CD4-positive, alpha-beta T cell treated with Interleukin-17A for 1 hour (primary cell): ENCODE data around the gene LAPTM4A.
A peak's percentile ranks its signal among the peaks of the same experiment; 100 is the strongest.
"Not testable (repeated sequence)": the region's sequence is repeated elsewhere in the genome, so short reads cannot be mapped to it uniquely, and the experiment has no call there.

Experiments
- DNase-seq: peaks from one replicate; pipeline ENCODE4 v3.0.0-alpha.2; 2020

The LAPTM4A gene

GRCh38 chr2:20074901-20075300 lies 23.5 kb upstream of the LAPTM4A start:
- no peak for DNase-seq

GRCh38 chr2:20074046-20074648 lies 22.7 kb upstream of the LAPTM4A start:
- DNase-seq: not testable (repeated sequence)

- DNase-seq: no peak
Observed at GRCh38 chr2:20073460-20073859, 22.0 kb upstream of the LAPTM4A start.

GRCh38 chr2:20072436-20073158 lies 21.2 kb upstream of the LAPTM4A start:
- no peak for DNase-seq

- no peak for DNase-seq
Observed at GRCh38 chr2:20071397-20072383, 20.3 kb upstream of the LAPTM4A start.

GRCh38 chr2:20069756-20070155 lies 18.3 kb upstream of the LAPTM4A start:
- no peak for DNase-seq

GRCh38 chr2:20067992-20068584 lies 16.7 kb upstream of the LAPTM4A start:
- no peak for DNase-seq

- DNase-seq: no peak
Observed at GRCh38 chr2:20065885-20066602, 14.6 kb upstream of the LAPTM4A start.

GRCh38 chr2:20064841-20065240 lies 13.4 kb upstream of the LAPTM4A start:
- DNase-seq: no peak

GRCh38 chr2:20064421-20064820 lies 13.0 kb upstream of the LAPTM4A start:
- DNase-seq: no peak

GRCh38 chr2:20062615-20063545 lies 11.5 kb upstream of the LAPTM4A start:
- DNase-seq: no peak

GRCh38 chr2:20061940-20062339 lies 10.5 kb upstream of the LAPTM4A start:
- DNase-seq: no peak

- no peak for DNase-seq
Observed at GRCh38 chr2:20061476-20061875, 10.0 kb upstream of the LAPTM4A start.

GRCh38 chr2:20060106-20060505 lies 8.7 kb upstream of the LAPTM4A start:
- no peak for DNase-seq

- no peak for DNase-seq
Observed at GRCh38 chr2:20057268-20057667, 5.8 kb upstream of the LAPTM4A start.

- DNase-seq: no peak
Observed at GRCh38 chr2:20054931-20055330, 3.5 kb upstream of the LAPTM4A start.

GRCh38 chr2:20054119-20054518 lies 2.7 kb upstream of the LAPTM4A start:
- DNase-seq: no peak

GRCh38 chr2:20052861-20053281 lies 1.4 kb upstream of the LAPTM4A start:
- no peak for DNase-seq

- no peak for DNase-seq
Observed at GRCh38 chr2:20052229-20052851, 912 bp upstream of the LAPTM4A start.

- peak; percentile 44 for DNase-seq
Observed at GRCh38 chr2:20050646-20051531, 539 bp downstream of the LAPTM4A start.
